Loucy (cell line): ENCODE results near the gene ITGA8.

Experiments
- EZH2phosphoT487 ChIP-seq: fragments of 200-600 bp; IDR thresholded peaks from 2 replicates; pipeline ENCODE4 v1.6.1; 2018; ENCODE audit warnings: antibody characterized with exemption, mild to moderate bottlenecking, moderate library complexity, borderline replicate concordance
- TF ChIP-seq, protein P1 (sequence below): fragments of 200-600 bp; sonication (generic); conservative IDR thresholded peaks from 2 replicates; pipeline ENCODE4 v1.5.1; 2014; ENCODE audit warnings: mild to moderate bottlenecking, antibody characterized with exemption, low read length

DNA sequence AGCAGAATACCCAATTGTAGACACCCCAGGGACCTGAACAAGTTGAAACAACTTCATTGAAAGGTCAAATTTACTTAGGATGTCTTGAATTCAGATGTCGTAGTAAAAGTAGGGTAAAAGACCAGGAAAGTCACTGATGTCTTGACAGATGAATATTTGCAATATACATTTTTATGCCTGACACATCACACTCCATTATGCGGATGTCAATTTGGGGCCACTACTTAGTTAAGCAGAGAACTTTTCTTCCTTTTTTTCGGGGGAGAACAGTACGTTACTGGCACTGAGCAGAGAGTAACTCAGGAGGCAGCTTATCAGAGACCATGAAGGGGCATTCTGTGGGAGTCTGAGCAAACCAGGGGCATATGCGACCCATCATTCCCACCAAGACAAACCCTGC is 4.9 kb downstream of the ITGA8 start:
- TF ChIP-seq, protein P1, sequence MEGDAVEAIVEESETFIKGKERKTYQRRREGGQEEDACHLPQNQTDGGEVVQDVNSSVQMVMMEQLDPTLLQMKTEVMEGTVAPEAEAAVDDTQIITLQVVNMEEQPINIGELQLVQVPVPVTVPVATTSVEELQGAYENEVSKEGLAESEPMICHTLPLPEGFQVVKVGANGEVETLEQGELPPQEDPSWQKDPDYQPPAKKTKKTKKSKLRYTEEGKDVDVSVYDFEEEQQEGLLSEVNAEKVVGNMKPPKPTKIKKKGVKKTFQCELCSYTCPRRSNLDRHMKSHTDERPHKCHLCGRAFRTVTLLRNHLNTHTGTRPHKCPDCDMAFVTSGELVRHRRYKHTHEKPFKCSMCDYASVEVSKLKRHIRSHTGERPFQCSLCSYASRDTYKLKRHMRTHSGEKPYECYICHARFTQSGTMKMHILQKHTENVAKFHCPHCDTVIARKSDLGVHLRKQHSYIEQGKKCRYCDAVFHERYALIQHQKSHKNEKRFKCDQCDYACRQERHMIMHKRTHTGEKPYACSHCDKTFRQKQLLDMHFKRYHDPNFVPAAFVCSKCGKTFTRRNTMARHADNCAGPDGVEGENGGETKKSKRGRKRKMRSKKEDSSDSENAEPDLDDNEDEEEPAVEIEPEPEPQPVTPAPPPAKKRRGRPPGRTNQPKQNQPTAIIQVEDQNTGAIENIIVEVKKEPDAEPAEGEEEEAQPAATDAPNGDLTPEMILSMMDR, result no peak
- TF ChIP-seq EZH2phosphoT487, result no peak
